HG03159 (cell line): ENCODE results near the gene TNS4.

ENCODE experiments used
- ATAC-seq: cut with Tn5 transposase; IDR thresholded peaks from one replicate; pipeline ENCODE4 v1.9.1; 2021; ENCODE audit warnings: mild to moderate bottlenecking, moderate library complexity; ENCODE audit not compliant: unreplicated experiment

TNS4 gene

DNA sequence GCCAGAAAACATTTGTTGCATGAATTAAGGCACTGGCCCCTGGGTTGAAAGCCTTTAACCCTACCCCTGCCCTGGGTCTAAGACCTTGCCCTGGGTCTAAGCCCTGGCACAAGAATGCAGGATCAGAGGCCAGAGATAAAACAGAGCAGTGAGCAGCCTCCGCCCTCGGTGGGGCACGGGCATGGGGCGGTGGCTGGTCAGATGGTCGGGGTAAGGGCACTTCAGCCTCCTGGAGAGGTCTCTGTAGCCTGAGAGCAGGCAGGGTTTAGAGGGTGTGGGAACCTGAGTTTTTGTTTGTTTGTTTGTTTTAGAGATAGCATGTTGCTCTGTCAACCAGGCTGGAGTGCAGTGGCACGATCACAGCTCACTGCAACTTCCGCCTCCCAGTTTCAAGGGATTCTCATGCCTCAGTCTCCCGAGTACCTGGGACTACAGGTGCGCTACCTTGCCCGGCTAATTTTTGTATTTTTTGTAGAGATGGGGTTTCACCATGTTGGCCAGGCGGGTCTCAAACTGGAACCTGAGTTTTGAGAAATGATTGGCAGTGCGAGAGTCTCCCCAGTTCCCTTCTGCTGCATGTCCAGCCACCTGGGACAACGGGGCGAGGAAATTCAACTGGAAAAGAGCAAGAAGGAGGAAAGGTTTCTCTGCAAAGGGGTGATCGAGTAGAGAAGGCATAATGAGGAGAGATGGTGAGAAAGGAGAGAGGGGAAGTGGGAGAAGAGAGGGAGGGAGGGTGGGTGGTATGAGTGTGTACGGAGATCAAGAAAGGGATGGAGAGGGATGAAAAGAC is 27.7 kb downstream of the TNS4 start:
- no peak for ATAC-seq

DNA sequence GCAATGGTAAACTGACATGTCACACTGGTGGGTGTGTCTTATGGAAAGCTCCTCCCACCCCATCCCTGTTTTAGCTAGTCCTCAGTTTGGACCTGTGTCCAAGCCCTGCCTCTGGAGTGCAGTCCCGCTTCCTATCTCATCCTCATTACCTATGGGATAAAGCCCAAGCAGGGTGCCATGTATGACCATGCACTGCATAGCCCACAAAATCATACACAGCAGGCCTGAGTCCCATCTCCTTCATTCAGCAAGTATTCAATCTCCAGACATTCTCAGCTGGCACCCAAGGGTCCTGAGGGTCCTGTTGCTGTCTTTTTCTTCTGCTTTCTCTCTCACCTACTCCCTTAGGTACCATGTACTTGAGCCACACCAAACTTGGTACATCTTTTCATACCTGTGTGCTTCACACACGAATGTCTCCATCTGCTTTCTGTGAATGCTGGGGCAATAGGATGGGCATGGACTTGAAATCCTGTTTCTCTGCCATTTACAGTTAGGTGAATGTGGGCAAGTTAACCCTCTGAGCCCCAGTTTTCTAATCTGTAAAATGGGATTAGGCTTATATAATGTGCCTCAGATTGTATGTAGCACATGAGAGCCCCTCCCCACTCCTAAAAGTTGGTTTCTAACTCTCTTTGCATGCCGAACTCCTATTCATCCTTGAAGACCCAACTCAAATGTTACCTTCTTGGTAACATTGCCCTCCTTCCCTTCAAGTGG is 28.5 kb downstream of the TNS4 start:
- ATAC-seq = no peak

- no peak for ATAC-seq
Observed at GRCh38 chr17:40471846-40472732, 29.3 kb downstream of the TNS4 start.

GRCh38 chr17:40470932-40471828 is 30.2 kb downstream of the TNS4 start:
- no peak for ATAC-seq

- no peak for ATAC-seq
Observed at GRCh38 chr17:40469805-40470675, 31.4 kb downstream of the TNS4 start.

GRCh38 chr17:40468560-40468959 is 32.9 kb downstream of the TNS4 start:
- ATAC-seq = no peak

GRCh38 chr17:40467281-40467867 is 34.0 kb downstream of the TNS4 start:
- no peak for ATAC-seq

DNA sequence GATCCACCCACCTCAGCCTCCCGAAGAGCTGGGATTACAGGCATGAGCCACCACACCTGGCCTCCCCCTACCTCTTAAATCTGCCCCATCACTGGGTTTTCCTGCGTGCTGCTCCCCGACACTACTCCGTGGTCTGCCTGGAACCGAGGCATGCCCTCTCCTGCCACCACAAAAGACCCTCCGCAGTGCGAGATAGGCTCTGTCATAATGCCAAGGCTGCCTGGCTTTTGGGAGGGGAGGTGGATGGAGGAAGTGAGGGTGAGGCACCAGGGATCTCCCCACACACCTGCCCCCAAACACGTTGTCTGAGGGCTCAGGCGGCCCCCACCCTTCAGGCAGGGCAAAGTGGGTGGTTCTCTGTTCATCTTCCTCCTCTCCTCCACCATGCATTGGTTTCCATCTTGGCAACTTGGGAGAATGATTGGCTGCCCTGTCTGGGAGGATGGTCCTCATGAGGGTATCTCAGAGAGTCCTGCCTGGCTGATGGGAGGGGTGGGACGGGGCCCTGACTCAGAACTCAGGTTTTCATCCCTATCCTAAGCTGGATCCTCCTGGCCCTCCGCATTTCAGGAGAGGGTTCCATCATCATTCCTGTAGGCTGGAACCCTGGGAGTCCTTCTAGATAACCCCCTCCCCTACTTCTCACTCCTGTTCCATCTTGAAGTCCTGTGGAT is 35.0 kb downstream of the TNS4 start:
- ATAC-seq = no peak

- ATAC-seq = no peak
Observed at GRCh38 chr17:40464392-40464855, 37.0 kb downstream of the TNS4 start.

DNA sequence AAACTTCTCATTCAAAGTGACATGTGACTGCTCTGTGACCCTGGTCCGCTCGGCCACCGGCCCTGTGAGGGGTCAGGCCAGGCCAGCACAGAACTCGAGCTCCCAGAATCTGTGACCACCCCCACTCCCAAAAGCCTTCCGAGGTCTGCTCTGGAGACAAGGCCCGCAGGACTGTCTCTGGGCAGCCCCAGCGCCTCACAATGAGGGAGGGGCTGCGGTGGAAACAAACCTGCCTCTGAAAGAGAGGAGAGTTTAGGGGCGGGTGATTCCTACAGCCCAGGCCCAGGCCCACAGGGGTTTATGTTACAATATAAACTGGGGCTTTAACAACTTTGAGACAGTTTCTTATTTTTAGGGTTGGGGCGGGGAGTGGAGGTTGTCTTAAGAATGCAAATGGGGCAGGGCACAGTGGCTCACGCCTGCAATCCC is 38.3 kb downstream of the TNS4 start:
- ATAC-seq = no peak

- ATAC-seq = no peak
Observed at GRCh38 chr17:40462343-40463121, 38.9 kb downstream of the TNS4 start.

- no peak for ATAC-seq
Observed at GRCh38 chr17:40461732-40462342, 39.6 kb downstream of the TNS4 start.

- ATAC-seq = no peak
Observed at GRCh38 chr17:40460968-40461731, 40.3 kb downstream of the TNS4 start.

GRCh38 chr17:40460604-40460967 is 40.8 kb downstream of the TNS4 start:
- no peak for ATAC-seq

DNA sequence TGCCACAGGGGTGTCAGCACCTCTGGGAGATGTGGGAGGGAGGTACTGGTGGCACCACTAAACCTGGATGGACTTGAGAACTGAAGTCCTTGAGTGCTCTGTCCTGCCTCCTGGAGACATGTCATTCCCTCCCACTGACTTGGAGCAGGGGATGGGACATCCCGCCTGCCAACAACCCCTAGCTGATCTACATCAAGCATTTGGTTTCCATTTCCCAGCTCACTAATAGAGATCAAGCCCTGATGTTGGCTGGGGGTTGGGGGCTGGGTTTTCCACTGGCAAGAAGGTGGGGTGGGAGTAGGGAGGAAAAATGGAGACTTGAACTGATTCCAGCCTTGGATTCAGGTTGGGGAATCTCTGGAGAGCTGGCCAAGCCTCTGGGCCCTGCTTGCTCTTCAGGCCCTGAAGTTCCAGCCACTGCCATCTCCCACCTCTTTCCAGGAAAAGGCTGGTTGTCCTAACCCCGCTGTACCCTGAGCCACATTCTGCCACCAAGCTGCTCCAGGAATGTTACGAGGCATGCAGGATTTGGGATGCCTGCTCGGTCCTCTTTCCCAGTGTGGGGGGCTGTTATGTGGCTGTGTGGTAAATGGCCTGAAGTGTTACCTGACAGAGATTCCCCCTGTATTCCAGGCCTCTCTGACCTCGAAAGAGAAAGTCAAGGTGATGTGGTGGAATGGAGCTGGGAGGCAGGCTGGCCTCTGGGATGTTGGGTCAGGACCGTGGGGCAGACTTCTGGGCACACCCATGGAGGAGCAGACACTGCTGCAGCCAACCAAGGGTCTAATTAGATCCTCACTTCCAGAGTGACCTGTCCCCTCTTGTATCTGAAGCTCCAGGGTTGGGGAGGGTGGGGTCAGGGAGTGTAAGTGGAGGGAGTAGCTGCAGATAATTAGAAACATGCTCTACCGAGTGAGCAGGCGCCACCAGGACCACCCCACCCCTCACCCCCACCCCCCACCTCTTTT is 41.5 kb downstream of the TNS4 start:
- no peak for ATAC-seq
